ENCODE measurements around the gene TRIO. TPM values are rescaled to one million over a fixed set of nuclear protein-coding genes. Genes with fewer than 3 reads are reported as not detected.

The TRIO gene
- polyA plus RNA-seq, 1 donor from 2014 or later: 8.5 TPM

DNA sequence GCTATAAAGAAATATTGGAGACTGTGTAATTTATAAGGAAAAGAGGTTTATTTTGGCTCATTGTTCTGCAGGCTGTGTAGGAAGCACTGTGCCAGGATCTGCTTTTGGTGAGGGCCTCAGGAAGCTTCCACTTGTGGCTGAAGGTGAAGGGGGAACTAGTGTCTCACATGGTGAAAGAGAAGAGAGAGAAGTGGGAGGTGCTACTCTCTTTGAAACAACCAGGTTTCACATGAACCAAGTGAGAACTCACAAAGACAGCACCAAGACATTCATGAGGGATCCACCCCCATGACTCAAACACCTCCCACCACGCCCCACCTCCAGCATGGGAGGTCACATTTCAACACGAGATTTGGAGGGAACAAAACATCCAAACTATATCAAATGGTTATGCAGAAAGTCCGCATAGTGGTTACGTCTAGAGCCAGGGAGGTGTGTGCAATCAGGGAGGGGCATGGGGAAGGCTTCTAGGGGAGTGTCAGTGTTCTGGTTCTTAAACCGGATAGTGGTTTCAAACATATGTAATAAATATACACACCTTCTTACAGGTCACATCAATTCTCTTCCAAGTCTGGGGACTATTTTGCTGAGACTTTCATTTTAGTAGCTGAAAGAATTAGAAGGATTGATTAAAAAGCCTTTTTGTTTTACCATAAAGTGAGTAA, 113.0 kb downstream of the TRIO start:
- Mint-ChIP-seq H3K4me1 (peaks cover 49 to 66% (median 58%) of the 10 kb centered on the region in 3 donors), H3K36me3 (peaks cover 8% of the 10 kb centered on the region), H3K27me3 (no peaks in the 10 kb centered on the region), H3K4me3 (peak overlapping the region in 1 of 4 donors; percentile 78), H3K27ac (peak overlapping the region in 1 of 3 donors; percentile 12), H3K9me3 (peaks cover 0 to 4% (median 0%) of the 10 kb centered on the region in 3 donors)

DNA sequence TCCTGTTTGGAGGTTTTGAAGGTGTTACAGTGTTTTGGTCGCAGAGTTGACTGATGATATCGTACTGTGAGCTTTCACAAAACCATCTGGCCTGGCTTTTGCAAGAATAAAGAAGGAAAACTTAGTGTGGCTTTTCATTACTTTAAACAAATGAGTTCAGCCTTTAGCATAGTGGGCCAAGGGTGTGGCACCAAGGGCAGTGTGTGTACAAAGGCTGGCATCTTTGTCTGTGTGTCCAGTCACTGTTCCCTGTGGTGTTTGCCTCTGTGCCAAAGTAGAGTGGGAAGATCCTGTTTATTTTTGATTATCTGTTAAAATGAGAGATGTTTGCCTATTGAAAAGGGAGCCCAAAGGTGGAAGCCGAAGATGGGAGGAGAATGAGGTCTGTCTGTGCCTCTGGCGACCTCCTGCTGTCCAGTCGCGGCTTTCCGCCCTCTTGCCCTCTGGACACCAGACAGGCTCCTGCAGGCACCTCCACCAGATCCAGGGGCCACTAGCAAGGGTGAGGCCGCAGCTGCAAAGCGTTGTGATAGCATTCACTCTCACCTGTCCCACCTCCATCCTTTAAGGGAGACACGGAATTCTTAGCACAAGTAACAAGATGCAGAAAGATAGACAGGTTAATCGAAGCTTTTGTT, 113.7 kb downstream of the TRIO start:
- H3K27ac Mint-ChIP-seq: peak overlapping the region in 1 of 3 donors; percentile 77
- H3K27me3 Mint-ChIP-seq: no peaks in the 10 kb centered on the region
- H3K4me3 Mint-ChIP-seq: peak overlapping the region in 2 of 4 donors; percentile 20 to 84
- peaks cover 12% of the 10 kb centered on the region for H3K36me3 Mint-ChIP-seq
- peaks cover 47 to 63% (median 59%) of the 10 kb centered on the region in 3 donors for H3K4me1 Mint-ChIP-seq
- peaks cover 0 to 4% (median 0%) of the 10 kb centered on the region in 3 donors for H3K9me3 Mint-ChIP-seq

DNA sequence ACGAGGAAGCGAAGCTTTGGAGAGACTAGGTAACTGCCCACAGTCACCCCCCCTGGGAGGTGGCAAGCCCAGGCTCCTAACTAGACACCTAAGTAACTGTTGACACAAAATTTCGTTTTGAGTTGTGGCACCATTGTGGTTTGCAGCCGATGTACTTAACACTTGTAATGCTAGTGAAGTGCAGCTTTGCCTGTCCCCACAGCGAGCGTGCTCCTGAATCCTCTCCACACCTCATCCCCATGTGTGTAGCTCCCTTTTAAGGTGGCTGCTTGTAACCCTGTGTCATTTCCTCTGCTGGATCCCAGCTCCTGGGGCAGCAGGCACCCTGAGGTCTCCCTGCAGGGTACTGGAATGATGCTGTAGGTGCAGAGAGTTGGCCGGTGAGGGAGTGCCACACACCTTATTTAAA, 114.9 kb downstream of the TRIO start:
- Mint-ChIP-seq H3K4me3 (peak overlapping the region in 2 of 4 donors; percentile 84 to 92), H3K27ac (peak overlapping the region in 2 of 3 donors; percentile 3 to 77), H3K36me3 (peaks cover 12% of the 10 kb centered on the region), H3K4me1 (peaks cover 46 to 64% (median 57%) of the 10 kb centered on the region in 3 donors), H3K27me3 (no peaks in the 10 kb centered on the region), H3K9me3 (peaks cover 0 to 4% (median 0%) of the 10 kb centered on the region in 3 donors)

DNA sequence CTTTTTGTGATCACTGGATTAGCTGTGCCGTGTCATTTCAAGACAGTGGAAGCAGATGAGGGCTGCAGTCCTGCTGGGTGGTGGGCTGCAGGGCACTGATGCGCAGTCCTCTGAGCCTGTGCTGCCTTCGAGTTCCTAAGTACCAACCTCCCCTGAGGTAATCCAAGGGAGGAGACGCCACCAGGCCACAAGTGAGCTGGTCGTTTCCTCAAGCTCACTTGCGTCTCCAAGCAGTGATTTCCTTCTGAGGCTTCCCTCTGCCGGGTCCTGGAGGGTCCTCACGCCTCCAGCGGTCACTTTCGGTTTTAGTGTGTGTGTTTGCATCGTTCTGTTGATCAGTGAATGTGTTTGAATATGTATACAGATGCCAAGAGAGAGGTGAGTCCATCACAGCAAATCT, 115.7 kb downstream of the TRIO start:
- peak overlapping the region in 1 of 3 donors; percentile 77 for H3K27ac Mint-ChIP-seq
- H3K4me1 Mint-ChIP-seq: peaks cover 54 to 67% (median 65%) of the 10 kb centered on the region in 3 donors

GRCh38 chr5:14260637-14261036, 117.5 kb downstream of the TRIO start:
- Mint-ChIP-seq H3K36me3 (peaks cover 12% of the 10 kb centered on the region), H3K27me3 (no peaks in the 10 kb centered on the region), H3K27ac (peak overlapping the region in 2 of 3 donors; percentile 27 to 57), H3K4me3 (no peak overlapping the region), H3K9me3 (peaks cover 0 to 4% (median 0%) of the 10 kb centered on the region in 3 donors), H3K4me1 (peaks cover 62 to 74% (median 72%) of the 10 kb centered on the region in 3 donors)

More for the DNA sequence above, 115.7 kb downstream of the TRIO start:
- H3K4me3 Mint-ChIP-seq: peak overlapping the region in 2 of 4 donors; percentile 84 to 92
- peaks cover 12% of the 10 kb centered on the region for H3K36me3 Mint-ChIP-seq
- H3K27me3 Mint-ChIP-seq: no peaks in the 10 kb centered on the region
- peaks cover 0 to 4% (median 0%) of the 10 kb centered on the region in 3 donors for H3K9me3 Mint-ChIP-seq

DNA sequence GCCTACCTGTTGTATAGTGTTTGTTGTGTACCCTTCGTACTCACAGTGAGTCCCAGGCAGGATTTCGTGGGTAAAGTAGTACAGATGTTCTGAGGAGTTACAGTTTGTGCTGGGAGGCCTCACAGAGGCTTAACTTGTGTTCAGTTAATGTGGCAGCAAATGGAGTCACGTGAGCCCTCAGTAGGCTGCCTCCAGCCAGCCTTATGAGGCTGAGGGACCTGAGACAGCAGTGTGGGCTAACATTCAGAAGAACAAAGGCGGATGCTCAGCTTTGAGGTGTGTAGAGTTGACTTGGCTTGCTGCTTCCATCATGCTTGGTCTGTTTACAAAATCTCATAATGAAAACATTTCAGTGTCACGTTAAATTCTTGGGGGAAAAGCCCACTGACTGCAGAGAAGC, 118.1 kb downstream of the TRIO start:
- Mint-ChIP-seq H3K4me3 (peak overlapping the region in 1 of 4 donors; percentile 3), H3K4me1 (peaks cover 59 to 71% (median 69%) of the 10 kb centered on the region in 3 donors), H3K36me3 (peaks cover 7% of the 10 kb centered on the region), H3K27ac (peak overlapping the region in 2 of 3 donors; percentile 57 to 87), H3K9me3 (no peaks in the 10 kb centered on the region), H3K27me3 (no peaks in the 10 kb centered on the region)

GRCh38 chr5:14261856-14262611, 118.9 kb downstream of the TRIO start:
- H3K4me1 Mint-ChIP-seq: peaks cover 53 to 65% (median 64%) of the 10 kb centered on the region in 3 donors
- no peaks in the 10 kb centered on the region for H3K9me3 Mint-ChIP-seq
- no peaks in the 10 kb centered on the region for H3K27me3 Mint-ChIP-seq
- H3K4me3 Mint-ChIP-seq: no peak overlapping the region
- peaks cover 6% of the 10 kb centered on the region for H3K36me3 Mint-ChIP-seq
- H3K27ac Mint-ChIP-seq: peak overlapping the region in 1 of 3 donors; percentile 59

- H3K27me3 Mint-ChIP-seq: no peaks in the 10 kb centered on the region
- H3K9me3 Mint-ChIP-seq: no peaks in the 10 kb centered on the region
- H3K36me3 Mint-ChIP-seq: peaks cover 4% of the 10 kb centered on the region
- H3K4me3 Mint-ChIP-seq: peak overlapping the region in 1 of 4 donors; percentile 58
- H3K4me1 Mint-ChIP-seq: peaks cover 45 to 65% (median 60%) of the 10 kb centered on the region in 3 donors
- peak overlapping the region in 2 of 3 donors; percentile 9 to 80 for H3K27ac Mint-ChIP-seq
Measured at GRCh38 chr5:14263113-14263512, 120.0 kb downstream of the TRIO start.

- Mint-ChIP-seq H3K4me3 (peak overlapping the region in 3 of 4 donors; percentile 0 to 58 (median 31)), H3K36me3 (peaks cover 4% of the 10 kb centered on the region), H3K4me1 (peaks cover 42 to 64% (median 60%) of the 10 kb centered on the region in 3 donors), H3K9me3 (no peaks in the 10 kb centered on the region), H3K27ac (peak overlapping the region; percentile 9 to 80 (median 10)), H3K27me3 (no peaks in the 10 kb centered on the region)
Measured at GRCh38 chr5:14263699-14264098, 120.6 kb downstream of the TRIO start.

DNA sequence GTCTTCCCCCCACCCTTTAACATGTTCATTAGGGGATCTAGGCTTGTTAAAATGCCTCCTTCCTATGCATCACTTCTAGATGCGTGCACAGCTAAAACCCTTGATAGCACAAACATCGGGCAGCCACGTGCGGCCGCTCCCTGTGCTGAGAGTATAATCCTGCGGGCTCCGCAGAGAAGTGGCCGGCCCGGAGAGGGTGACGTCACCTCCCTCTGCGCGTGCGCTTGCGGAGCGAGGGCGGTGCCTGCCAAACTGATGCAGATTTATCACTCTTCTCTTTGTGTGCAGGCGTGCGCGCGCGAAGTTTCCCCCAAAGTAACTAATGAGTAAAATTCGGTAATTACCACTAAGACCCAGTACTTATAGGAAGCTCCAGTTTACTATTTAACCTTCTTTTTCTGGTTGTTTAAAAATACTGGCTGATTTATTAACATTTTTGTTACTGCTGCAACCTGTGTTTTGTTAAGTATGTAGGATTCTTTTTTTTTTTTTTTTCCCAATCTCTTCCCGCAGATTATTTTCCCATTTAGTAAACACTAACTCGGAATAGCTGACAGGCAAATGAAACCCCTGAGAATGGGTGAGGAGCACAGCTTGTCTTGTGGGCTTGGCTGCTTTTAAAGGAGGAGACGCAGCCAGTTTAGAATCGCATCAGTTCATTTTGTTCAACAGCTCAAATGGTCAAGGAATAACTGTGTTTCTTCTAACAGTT, 121.6 kb downstream of the TRIO start:
- Mint-ChIP-seq H3K4me3 (peak overlapping the region; percentile 18 to 93 (median 82)), H3K36me3 (peaks cover 4% of the 10 kb centered on the region), H3K4me1 (peaks cover 48 to 64% (median 60%) of the 10 kb centered on the region in 3 donors), H3K27me3 (no peaks in the 10 kb centered on the region), H3K9me3 (no peaks in the 10 kb centered on the region), H3K27ac (peak overlapping the region; percentile 50 to 89 (median 81))

DNA sequence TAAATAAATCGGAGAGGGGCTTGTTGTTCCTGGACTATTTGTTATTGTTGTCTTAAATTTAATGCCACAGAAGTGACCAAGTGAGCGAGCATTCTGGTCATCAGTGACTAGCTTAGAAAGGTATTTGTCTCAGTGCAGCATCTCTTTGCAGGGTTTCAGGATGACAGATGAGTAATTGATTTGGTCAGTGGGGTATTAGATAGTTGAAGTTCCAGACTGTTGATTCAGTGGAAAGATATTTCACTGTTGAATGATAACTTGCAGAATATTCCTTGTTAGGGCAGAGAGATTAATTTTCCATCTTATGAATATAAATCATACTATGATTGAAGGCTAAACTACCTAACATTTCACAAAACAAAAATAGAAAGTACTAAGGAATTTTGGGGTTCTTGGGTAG, 122.4 kb downstream of the TRIO start:
- no peak overlapping the region for H3K27ac Mint-ChIP-seq
- H3K4me1 Mint-ChIP-seq: peaks cover 52 to 65% (median 63%) of the 10 kb centered on the region in 3 donors
- peaks cover 4% of the 10 kb centered on the region for H3K36me3 Mint-ChIP-seq
- H3K4me3 Mint-ChIP-seq: peak overlapping the region in 2 of 4 donors; percentile 34 to 79
- H3K27me3 Mint-ChIP-seq: no peaks in the 10 kb centered on the region
- no peaks in the 10 kb centered on the region for H3K9me3 Mint-ChIP-seq

DNA sequence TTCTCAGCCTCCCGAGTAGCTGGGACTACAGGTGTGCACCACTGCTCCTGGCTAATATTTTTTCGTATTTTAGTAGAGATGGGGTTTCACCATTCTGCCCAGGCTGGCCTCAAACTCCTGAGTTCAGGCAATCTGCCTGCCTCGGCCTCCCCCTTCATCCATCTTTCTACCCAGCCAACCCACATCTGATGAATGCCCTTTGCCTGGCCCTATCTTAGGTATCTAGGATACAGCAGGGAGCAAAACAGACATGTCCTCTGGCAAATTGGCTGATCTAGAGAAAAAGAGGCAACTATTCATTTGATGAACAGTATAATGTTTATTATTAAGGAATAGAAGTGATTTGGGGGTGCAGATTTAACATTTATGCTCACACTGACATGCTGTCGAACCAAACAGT, 123.0 kb downstream of the TRIO start:
- Mint-ChIP-seq H3K9me3 (no peaks in the 10 kb centered on the region), H3K36me3 (peaks cover 3% of the 10 kb centered on the region), H3K27me3 (no peaks in the 10 kb centered on the region), H3K27ac (no peak overlapping the region), H3K4me1 (peaks cover 49 to 61% (median 59%) of the 10 kb centered on the region in 3 donors), H3K4me3 (peak overlapping the region in 1 of 4 donors; percentile 57)

GRCh38 chr5:14266686-14267085, 123.5 kb downstream of the TRIO start:
- H3K36me3 Mint-ChIP-seq: no peaks in the 10 kb centered on the region
- H3K27ac Mint-ChIP-seq: peak overlapping the region in 1 of 3 donors; percentile 39
- H3K4me1 Mint-ChIP-seq: peaks cover 50 to 59% (median 55%) of the 10 kb centered on the region in 3 donors
- no peaks in the 10 kb centered on the region for H3K27me3 Mint-ChIP-seq
- no peak overlapping the region for H3K4me3 Mint-ChIP-seq
- H3K9me3 Mint-ChIP-seq: no peaks in the 10 kb centered on the region

DNA sequence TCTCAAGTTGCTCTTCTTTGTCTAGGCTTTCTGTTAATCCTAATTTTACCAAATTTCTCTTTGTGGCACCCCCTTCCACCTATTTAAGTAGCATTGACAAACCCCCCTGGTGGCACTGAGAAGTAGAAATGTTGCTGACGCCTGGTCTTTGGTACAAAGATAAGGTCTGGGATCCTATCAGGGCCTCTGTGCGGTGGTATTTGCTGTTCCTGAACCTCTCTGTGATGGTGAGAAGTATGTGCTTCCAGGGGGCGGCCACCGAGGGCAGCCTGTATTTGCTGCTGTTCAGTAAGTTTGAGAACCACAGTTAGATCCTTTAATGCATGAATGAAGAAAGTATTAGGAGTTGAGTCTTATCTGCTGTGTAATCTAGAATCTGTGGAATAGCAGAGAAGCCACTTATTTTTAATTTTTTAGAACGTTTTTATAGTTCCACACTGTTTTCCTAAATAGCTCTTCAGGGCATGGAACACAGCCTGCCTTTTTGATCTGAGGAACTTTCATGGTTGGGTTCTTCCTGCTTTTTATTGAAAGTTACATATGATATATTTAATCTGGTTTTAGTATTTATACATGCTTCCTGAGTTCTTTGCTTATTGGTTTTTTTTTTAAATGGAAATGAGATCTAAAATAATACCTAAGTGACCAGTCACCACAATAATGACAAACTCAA, 124.2 kb downstream of the TRIO start:
- Mint-ChIP-seq H3K27ac (peak overlapping the region in 1 of 3 donors; percentile 39), H3K4me1 (peaks cover 52 to 55% (median 52%) of the 10 kb centered on the region in 3 donors)

More for the DNA sequence above, 124.2 kb downstream of the TRIO start:
- H3K27me3 Mint-ChIP-seq: no peaks in the 10 kb centered on the region
- H3K36me3 Mint-ChIP-seq: no peaks in the 10 kb centered on the region
- H3K9me3 Mint-ChIP-seq: no peaks in the 10 kb centered on the region
- H3K4me3 Mint-ChIP-seq: no peak overlapping the region

All from IgD-negative memory B cell (primary cell).